H9 (cell line): ENCODE results near the gene RBP2. TPM values are rescaled to one million over a fixed set of nuclear protein-coding genes. Genes with fewer than 3 reads are reported as not detected.

ENCODE experiments used
- DNase-seq: peaks from one replicate; pipeline ENCODE4 v3.0.0-alpha.2; 2017
- H2AFZ ChIP-seq: one replicate; pipeline ENCODE4 v1.6.1; 2013; ENCODE audit warnings: mild to moderate bottlenecking, low read length, control low read depth, moderate library complexity
- H2AK5ac ChIP-seq: 2 replicates; pipeline ENCODE4 v1.6.1; 2013; ENCODE audit warnings: low read length, control low read depth, mixed read lengths; ENCODE audit not compliant: insufficient read length
- H2BK120ac ChIP-seq: one replicate; pipeline ENCODE4 v1.6.1; 2013; ENCODE audit warnings: low read depth, mild to moderate bottlenecking, low read length, control low read depth, inconsistent platforms; ENCODE audit not compliant: poor library complexity, severe bottlenecking
- H2BK12ac ChIP-seq: 2 replicates; pipeline ENCODE4 v1.6.1; 2013; ENCODE audit warnings: low read length, control low read depth, mixed read lengths, low read depth; ENCODE audit not compliant: insufficient read length
- H2BK15ac ChIP-seq: 2 replicates; pipeline ENCODE4 v1.6.1; 2013; ENCODE audit warnings: low read depth, low read length, control low read depth
- H2BK20ac ChIP-seq: one replicate; pipeline ENCODE4 v1.6.1; 2013; ENCODE audit warnings: low read depth, mild to moderate bottlenecking, low read length, control low read depth, inconsistent platforms; ENCODE audit not compliant: poor library complexity, severe bottlenecking
- H2BK5ac ChIP-seq: 2 replicates; pipeline ENCODE4 v1.6.1; 2013; ENCODE audit warnings: low read length, control low read depth, mixed read lengths; ENCODE audit not compliant: insufficient read length
- H3K14ac ChIP-seq: 2 replicates; pipeline ENCODE4 v1.6.1; 2013; ENCODE audit warnings: low read length, control low read depth; ENCODE audit not compliant: insufficient read depth
- H3K18ac ChIP-seq: 2 replicates; pipeline ENCODE4 v1.6.1; 2013; ENCODE audit warnings: low read depth, mild to moderate bottlenecking, mixed read lengths, low read length, control low read depth; ENCODE audit not compliant: insufficient read length
- H3K23ac ChIP-seq: 2 replicates; pipeline ENCODE4 v1.6.1; 2013; ENCODE audit warnings: low read length, control low read depth, mixed read lengths, low read depth; ENCODE audit not compliant: insufficient read length
- H3K23me2 ChIP-seq: 2 replicates; pipeline ENCODE4 v1.6.1; 2013; ENCODE audit warnings: low read depth, mild to moderate bottlenecking, mixed read lengths, low read length, control low read depth; ENCODE audit not compliant: insufficient read length, poor library complexity, severe bottlenecking
- H3K27ac ChIP-seq: 2 replicates; pipeline ENCODE4 v1.5.1; 2013; ENCODE audit warnings: low read length, control low read depth, mixed read lengths, low read depth; ENCODE audit not compliant: insufficient read length
- H3K27me3 ChIP-seq: 2 replicates; pipeline ENCODE4 v1.6.1; 2013; ENCODE audit warnings: low read length, control low read depth, inconsistent platforms; ENCODE audit not compliant: insufficient read depth
- H3K4ac ChIP-seq: 2 replicates; pipeline ENCODE4 v1.6.1; 2013; ENCODE audit warnings: low read depth, mild to moderate bottlenecking, control low read depth, inconsistent platforms, low read length, moderate library complexity
- H3K4me1 ChIP-seq: 2 replicates; pipeline ENCODE4 v1.6.1; 2013; ENCODE audit warnings: low read length, control low read depth, inconsistent platforms; ENCODE audit not compliant: insufficient read depth
- H3K4me2 ChIP-seq: 2 replicates; pipeline ENCODE4 v1.6.1; 2013; ENCODE audit warnings: low read length, control low read depth, mixed read lengths; ENCODE audit not compliant: insufficient read length, insufficient read depth
- H3K56ac ChIP-seq: 2 replicates; pipeline ENCODE4 v1.6.1; 2013; ENCODE audit warnings: low read depth, mild to moderate bottlenecking, mixed read lengths, low read length, control low read depth; ENCODE audit not compliant: insufficient read length
- H3K79me1 ChIP-seq: 2 replicates; pipeline ENCODE4 v1.6.1; 2013; ENCODE audit warnings: low read depth, mild to moderate bottlenecking, moderate library complexity, low read length, control low read depth, inconsistent platforms; ENCODE audit not compliant: insufficient read depth, poor library complexity, severe bottlenecking
- H3K79me2 ChIP-seq: 2 replicates; pipeline ENCODE4 v1.6.1; 2013; ENCODE audit warnings: low read length, control low read depth, inconsistent platforms; ENCODE audit not compliant: insufficient read depth
- H3K9ac ChIP-seq: 2 replicates; pipeline ENCODE4 v1.6.1; 2013; ENCODE audit warnings: low read length, control low read depth, mixed read lengths; ENCODE audit not compliant: insufficient read length; ENCODE audit errors: extremely low read depth
- H3K9me3 ChIP-seq: one replicate; pipeline ENCODE4 v1.6.1; 2013; ENCODE audit warnings: low read depth, low read length, inconsistent platforms; ENCODE audit not compliant: control insufficient read depth
- H3T11ph ChIP-seq: one replicate; pipeline ENCODE4 v1.6.1; 2013; ENCODE audit warnings: mild to moderate bottlenecking, low read length, control low read depth, inconsistent platforms
- H4K20me1 ChIP-seq: one replicate; pipeline ENCODE4 v1.6.1; 2013; ENCODE audit not compliant: control insufficient read depth, insufficient read length, insufficient read depth
- H4K5ac ChIP-seq: 2 replicates; pipeline ENCODE4 v1.6.1; 2013; ENCODE audit warnings: low read depth, mild to moderate bottlenecking, mixed read lengths, low read length, control low read depth; ENCODE audit not compliant: insufficient read length
- H4K8ac ChIP-seq: replicated peaks from 2 replicates; pipeline ENCODE4 v1.6.1; 2013; ENCODE audit warnings: low read length, control low read depth, mixed read lengths, low read depth; ENCODE audit not compliant: insufficient read length
- H4K91ac ChIP-seq: 2 replicates; pipeline ENCODE4 v1.6.1; 2013; ENCODE audit warnings: low read depth, mild to moderate bottlenecking, moderate library complexity, mixed read lengths, low read length, control low read depth; ENCODE audit not compliant: insufficient read length
- H3K27ac Mint-ChIP-seq, 3 experiments: 2 replicates in 2 of 3; 3 replicates in 1 of 3; pipeline ENCODE4 v1.8.0; 2020 to 2021; ENCODE audit warnings: mixed read lengths in 3 of 3, mild to moderate bottlenecking in 1 of 3, moderate library complexity in 1 of 3
- H3K27me3 Mint-ChIP-seq: 2 replicates; pipeline ENCODE4 v1.8.0; 2021; ENCODE audit warnings: low read depth, mild to moderate bottlenecking, moderate library complexity, mixed read lengths
- H3K36me3 Mint-ChIP-seq, 3 experiments: 2 replicates in 2 of 3; 3 replicates in 1 of 3; pipeline ENCODE4 v1.8.0; 2020 to 2021; ENCODE audit warnings: low read depth in 3 of 3, mixed read lengths in 3 of 3; ENCODE audit not compliant: insufficient read depth in 1 of 3
- H3K4me1 Mint-ChIP-seq, 2 experiments: 2 replicates each; pipeline ENCODE4 v1.8.0; 2020; ENCODE audit warnings: mixed read lengths in 2 of 2
- H3K4me3 Mint-ChIP-seq, 2 experiments: 2 replicates in 1 of 2; 3 replicates in 1 of 2; pipeline ENCODE4 v1.8.0; 2020 to 2021; ENCODE audit warnings: mild to moderate bottlenecking in 2 of 2, mixed read lengths in 2 of 2, moderate library complexity in 1 of 2
- H3K9me3 Mint-ChIP-seq, 2 experiments: 2 replicates in 1 of 2; 3 replicates in 1 of 2; pipeline ENCODE4 v1.8.0; 2020; ENCODE audit warnings: mild to moderate bottlenecking in 2 of 2, mixed read lengths in 2 of 2, moderate library complexity in 1 of 2
- WGBS: extraction: QIAGEN DNeasy Blood & Tissue Kit; methylation state at CpG from one replicate; pipeline ENCODE4 v1.1.7; 2013; ENCODE audit warnings: missing lambda C conversion rate, low lambda C conversion rate, mixed read lengths; ENCODE audit not compliant: insufficient read length; ENCODE audit errors: extremely low coverage; 5-methylcytosine and 5-hydroxymethylcytosine counted together
- total RNA-seq: library from RNA; stranded (reverse); gene quantifications from 2 replicates; pipeline ENCODE4 v1.2.1, GENCODE V29; 2021
- TF ChIP-seq, protein P1 (sequence below): fragments of 200-600 bp; sonication (generic); conservative IDR thresholded peaks from 3 replicates; pipeline ENCODE4 v1.8.0; 2021; ENCODE audit warnings: antibody characterized with exemption, mild to moderate bottlenecking

Gene RBP2
- total RNA-seq, 1 experiment from 2014 or later = not detected

DNA sequence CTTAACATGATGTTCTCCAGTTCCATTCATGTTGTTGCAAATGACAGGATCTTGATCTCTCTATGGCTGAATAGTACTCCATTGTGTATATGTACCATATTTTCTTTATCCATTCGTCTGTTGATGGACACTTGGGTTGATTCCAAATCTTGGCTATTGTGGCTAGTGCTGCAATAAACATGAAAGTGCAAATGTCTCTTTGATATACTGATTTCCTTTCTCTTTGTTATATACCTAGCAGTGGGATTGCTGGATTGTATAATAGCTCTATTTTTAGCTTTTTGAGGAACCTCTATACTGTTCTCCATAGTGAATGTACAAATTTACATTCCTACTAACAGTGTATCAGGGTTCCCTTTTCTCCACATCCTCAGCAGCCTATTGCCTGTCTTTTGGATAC is 5.9 kb upstream of the RBP2 start:
- Histone ChIP-seq H3K23me2 (no peaks in the 10 kb centered on the region), H3K18ac (no peak overlapping the region), H3K14ac (no peak overlapping the region), H2BK120ac (no peak overlapping the region), H3K79me1 (no peaks in the 10 kb centered on the region), H3K9ac (no peak overlapping the region), H4K91ac (no peak overlapping the region), H3K4me1 (0 out of 2 replicates have a peak, but pooled peaks cover 3% of the 10 kb centered on the region), H2AK5ac (no peak overlapping the region), H2BK12ac (no peak overlapping the region), H3T11ph (no peak overlapping the region), H3K4me2 (no peak overlapping the region), H3K9me3 (no peaks in the 10 kb centered on the region), H4K8ac (no peak overlapping the region), H3K27ac (no peak overlapping the region), H3K56ac (no peak overlapping the region), H3K79me2 (no peaks in the 10 kb centered on the region), H2AFZ (no peak overlapping the region), H2BK20ac (no peak overlapping the region), H4K20me1 (no peaks in the 10 kb centered on the region), H2BK15ac (no peak overlapping the region), H3K23ac (no peak overlapping the region), H4K5ac (no peak overlapping the region), H2BK5ac (no peak overlapping the region), H3K27me3 (no peaks in the 10 kb centered on the region), H3K4ac (no peak overlapping the region)
- Mint-ChIP-seq H3K27me3 (no peaks in the 10 kb centered on the region), H3K4me3 (no peak overlapping the region), H3K9me3 (0 out of 5 replicates have a peak, but pooled peaks cover 0 to 2% of the 10 kb centered on the region in 2 experiments), H3K36me3 (no peaks in the 10 kb centered on the region; a peak in 1 of 7 replicates), H3K4me1 (peaks cover 11 to 13% of the 10 kb centered on the region in 2 experiments), H3K27ac (no peak overlapping the region)
- WGBS = no CpG with 5 or more reads among the region's 1 CpG
- TF ChIP-seq, protein P1, sequence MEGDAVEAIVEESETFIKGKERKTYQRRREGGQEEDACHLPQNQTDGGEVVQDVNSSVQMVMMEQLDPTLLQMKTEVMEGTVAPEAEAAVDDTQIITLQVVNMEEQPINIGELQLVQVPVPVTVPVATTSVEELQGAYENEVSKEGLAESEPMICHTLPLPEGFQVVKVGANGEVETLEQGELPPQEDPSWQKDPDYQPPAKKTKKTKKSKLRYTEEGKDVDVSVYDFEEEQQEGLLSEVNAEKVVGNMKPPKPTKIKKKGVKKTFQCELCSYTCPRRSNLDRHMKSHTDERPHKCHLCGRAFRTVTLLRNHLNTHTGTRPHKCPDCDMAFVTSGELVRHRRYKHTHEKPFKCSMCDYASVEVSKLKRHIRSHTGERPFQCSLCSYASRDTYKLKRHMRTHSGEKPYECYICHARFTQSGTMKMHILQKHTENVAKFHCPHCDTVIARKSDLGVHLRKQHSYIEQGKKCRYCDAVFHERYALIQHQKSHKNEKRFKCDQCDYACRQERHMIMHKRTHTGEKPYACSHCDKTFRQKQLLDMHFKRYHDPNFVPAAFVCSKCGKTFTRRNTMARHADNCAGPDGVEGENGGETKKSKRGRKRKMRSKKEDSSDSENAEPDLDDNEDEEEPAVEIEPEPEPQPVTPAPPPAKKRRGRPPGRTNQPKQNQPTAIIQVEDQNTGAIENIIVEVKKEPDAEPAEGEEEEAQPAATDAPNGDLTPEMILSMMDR = no peak
- DNase-seq = no peak
